PC-9 (cell line): ENCODE measurements around the gene RGS19. TPM values are rescaled to one million over a fixed set of nuclear protein-coding genes. Genes with fewer than 3 reads are reported as not detected.

ENCODE experiments used
- BruUV-seq: library from RNA; stranded (reverse); fragments of 400-500 nt; replicated peaks from 2 replicates; lab custom pipeline; 2021; lab: Mats Ljungman, UMichigan
- CTCF ChIA-PET: fragments of 300-600 bp; sonication (Branson Sonifier 250); formaldehyde crosslinking; loops from one replicate; lab custom pipeline; 2022; ENCODE audit warnings: antibody characterized with exemption; lab: Charles Lee
- POLR2A ChIA-PET: fragments of 300-600 bp; sonication (Branson Sonifier 250); formaldehyde crosslinking; loops from one replicate; lab custom pipeline; 2022; ENCODE audit warnings: antibody characterized with exemption; ENCODE audit not compliant: unreplicated experiment; lab: Charles Lee
- DNase-seq, 2 experiments: peaks; one replicate each; pipeline versions ENCODE4 v3.0.0 to v3.0.0-alpha.2; 2015 to 2022; ENCODE audit warnings: mixed read lengths in 1 of 2
- H2AFZ ChIP-seq: fragments of 200-600 bp; sonication (generic); 2 replicates; pipeline ENCODE4 v1.8.1; 2017; ENCODE audit warnings: antibody characterized with exemption
- H3F3A ChIP-seq: fragments of 200-600 bp; sonication (generic); 2 replicates; pipeline ENCODE4 v1.8.1; 2017; ENCODE audit warnings: antibody characterized with exemption, mild to moderate bottlenecking, low read depth; ENCODE audit not compliant: insufficient read depth
- H3K27ac ChIP-seq: fragments of 200-600 bp; sonication (generic); 2 replicates; pipeline ENCODE4 v1.6.1; 2016; ENCODE audit warnings: mixed run types
- H3K27me3 ChIP-seq: fragments of 200-600 bp; sonication (generic); 2 replicates; pipeline ENCODE4 v1.6.1; 2016; ENCODE audit warnings: low read depth, mixed run types; ENCODE audit not compliant: insufficient read depth
- H3K36me3 ChIP-seq: fragments of 200-600 bp; sonication (generic); 2 replicates; pipeline ENCODE4 v1.6.1; 2016; ENCODE audit warnings: low read depth, mixed run types
- H3K4me1 ChIP-seq: fragments of 200-600 bp; sonication (generic); replicated peaks from 2 replicates; pipeline ENCODE4 v1.6.1; 2016; ENCODE audit warnings: mixed run types; ENCODE audit not compliant: insufficient read depth
- H3K4me2 ChIP-seq: fragments of 200-600 bp; sonication (generic); 2 replicates; pipeline ENCODE4 v1.6.1; 2017; ENCODE audit warnings: mixed run types
- H3K4me3 ChIP-seq: fragments of 200-600 bp; sonication (generic); 2 replicates; pipeline ENCODE4 v1.6.1; 2016; ENCODE audit warnings: mixed run types
- H3K79me2 ChIP-seq: fragments of 200-600 bp; sonication (generic); 2 replicates; pipeline ENCODE4 v1.6.1; 2017; ENCODE audit warnings: low read depth, mixed run types
- H3K9me2 ChIP-seq: fragments of 200-600 bp; sonication (generic); 2 replicates; pipeline ENCODE4 v1.8.1; 2017; ENCODE audit warnings: mild to moderate bottlenecking; ENCODE audit not compliant: insufficient read depth
- H3K9me3 ChIP-seq: fragments of 200-600 bp; sonication (generic); 2 replicates; pipeline ENCODE4 v1.8.1; 2016; ENCODE audit warnings: low read depth; ENCODE audit not compliant: insufficient read depth
- H4K20me1 ChIP-seq: fragments of 200-600 bp; sonication (generic); 2 replicates; pipeline ENCODE4 v1.8.1; 2017; ENCODE audit not compliant: insufficient read depth
- CTCF ChIP-seq: fragments of 200-600 bp; sonication (generic); conservative IDR thresholded peaks from 2 replicates; pipeline ENCODE4 v1.6.1; 2017; ENCODE audit warnings: mixed run types, antibody characterized with exemption, mild to moderate bottlenecking, moderate library complexity
- EZH2 ChIP-seq: fragments of 200-600 bp; sonication (generic); IDR thresholded peaks from 2 replicates; pipeline ENCODE4 v1.8.0; 2017; ENCODE audit warnings: antibody characterized with exemption, low read depth
- intact Hi-C: fragments of 100-400 bp; cut with micrococcal nuclease; formaldehyde crosslinking; loops from one replicate; pipeline ENCODE4 v1.10.0; 2022; ENCODE audit not compliant: unreplicated experiment
- total RNA-seq: library from RNA; stranded (reverse); gene quantifications from 2 replicates; pipeline ENCODE4 v1.2.3, GENCODE V29; 2021

RGS19 gene
- total RNA-seq, 1 experiment from 2014 or later = 33.3 TPM

DNA sequence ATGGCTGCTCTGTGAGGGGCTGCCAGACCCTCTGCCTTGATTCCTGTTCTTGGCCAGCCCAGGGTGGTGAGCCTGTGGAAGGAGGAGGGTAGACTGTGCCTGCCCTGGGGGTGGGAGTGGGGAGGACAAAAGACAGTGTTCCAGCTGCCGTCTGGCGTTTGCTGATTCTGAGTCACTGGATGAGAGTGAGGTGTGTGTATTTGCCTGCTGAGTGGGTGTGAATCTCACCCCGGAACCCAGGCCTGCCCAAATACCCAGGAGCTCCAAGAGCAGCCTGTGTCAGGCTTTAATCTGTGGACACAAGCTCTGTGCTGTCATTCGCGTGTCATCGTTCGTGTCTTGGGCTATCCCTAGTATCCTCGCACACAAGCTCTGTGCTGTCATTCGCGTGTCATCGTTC is 7.5 kb upstream of the RGS19 start:
- Histone ChIP-seq H3K4me1 (no peaks in the 10 kb centered on the region), H3F3A (peaks cover 1% of the 10 kb centered on the region; the same call in 1 of the 2 replicates), H3K4me3 (no peak overlapping the region), H3K27me3 (peaks cover 55% of the 10 kb centered on the region), H2AFZ (no peak overlapping the region), H3K36me3 (no peaks in the 10 kb centered on the region), H3K4me2 (no peak overlapping the region), H4K20me1 (no peaks in the 10 kb centered on the region; the same call in none of the 2 replicates), H3K9me2 (no peaks in the 10 kb centered on the region), H3K79me2 (no peaks in the 10 kb centered on the region), H3K9me3 (no peaks in the 10 kb centered on the region), H3K27ac (no peak overlapping the region)
- ChIA-PET CTCF (no interaction called here), POLR2A (no interaction called here)
- DNase-seq = no peak
- intact Hi-C loops = no loop called here
- TF ChIP-seq EZH2 (no peak), CTCF (no peak)
- BruUV-seq = no TSS peak

DNA sequence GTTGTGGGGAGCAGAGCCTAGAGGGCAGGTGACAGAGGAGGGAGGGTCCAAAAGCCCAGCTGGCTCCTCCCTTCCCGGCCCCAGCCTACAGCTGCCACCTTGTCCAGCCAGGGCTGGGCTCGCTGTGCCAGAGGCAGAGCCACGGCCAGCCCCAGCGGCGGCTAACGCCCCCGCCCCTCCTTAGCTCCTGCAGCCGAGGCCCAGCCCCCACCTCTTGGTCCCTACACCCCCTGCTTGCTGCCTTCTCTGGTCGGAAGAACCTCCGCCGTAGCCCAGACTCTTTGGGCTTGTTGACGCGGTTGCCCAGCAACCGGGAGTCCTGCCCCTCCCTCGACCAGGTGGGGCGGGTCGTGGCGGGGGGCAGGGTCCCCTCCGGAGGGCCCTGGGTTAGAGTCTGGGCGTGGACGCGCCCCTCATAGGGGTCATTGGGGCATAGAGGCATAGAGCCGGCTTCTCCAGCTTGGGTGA is 5.4 kb upstream of the RGS19 start:
- Histone ChIP-seq H3K27me3 (peaks cover 48% of the 10 kb centered on the region), H3K36me3 (no peaks in the 10 kb centered on the region), H3K9me3 (no peaks in the 10 kb centered on the region), H3K27ac (no peak overlapping the region), H4K20me1 (no peaks in the 10 kb centered on the region; the same call in 1 of the 2 replicates), H2AFZ (no peak overlapping the region), H3K4me1 (no peaks in the 10 kb centered on the region), H3F3A (peaks cover 19% of the 10 kb centered on the region), H3K9me2 (no peaks in the 10 kb centered on the region), H3K4me2 (peak overlapping the region; percentile 35; the same call in 1 of the 2 replicates), H3K4me3 (no peak overlapping the region), H3K79me2 (no peaks in the 10 kb centered on the region)
- DNase-seq = no peak
- intact Hi-C loops = loop anchor here (5.0 kb wide), 1 partner anchor 38 kb away; no protein-coding TSS in a partner anchor
- no peak for TF ChIP-seq CTCF
- no peak for TF ChIP-seq EZH2
- POLR2A ChIA-PET = no interaction called here
- CTCF ChIA-PET = no interaction called here
- BruUV-seq = no TSS peak

DNA sequence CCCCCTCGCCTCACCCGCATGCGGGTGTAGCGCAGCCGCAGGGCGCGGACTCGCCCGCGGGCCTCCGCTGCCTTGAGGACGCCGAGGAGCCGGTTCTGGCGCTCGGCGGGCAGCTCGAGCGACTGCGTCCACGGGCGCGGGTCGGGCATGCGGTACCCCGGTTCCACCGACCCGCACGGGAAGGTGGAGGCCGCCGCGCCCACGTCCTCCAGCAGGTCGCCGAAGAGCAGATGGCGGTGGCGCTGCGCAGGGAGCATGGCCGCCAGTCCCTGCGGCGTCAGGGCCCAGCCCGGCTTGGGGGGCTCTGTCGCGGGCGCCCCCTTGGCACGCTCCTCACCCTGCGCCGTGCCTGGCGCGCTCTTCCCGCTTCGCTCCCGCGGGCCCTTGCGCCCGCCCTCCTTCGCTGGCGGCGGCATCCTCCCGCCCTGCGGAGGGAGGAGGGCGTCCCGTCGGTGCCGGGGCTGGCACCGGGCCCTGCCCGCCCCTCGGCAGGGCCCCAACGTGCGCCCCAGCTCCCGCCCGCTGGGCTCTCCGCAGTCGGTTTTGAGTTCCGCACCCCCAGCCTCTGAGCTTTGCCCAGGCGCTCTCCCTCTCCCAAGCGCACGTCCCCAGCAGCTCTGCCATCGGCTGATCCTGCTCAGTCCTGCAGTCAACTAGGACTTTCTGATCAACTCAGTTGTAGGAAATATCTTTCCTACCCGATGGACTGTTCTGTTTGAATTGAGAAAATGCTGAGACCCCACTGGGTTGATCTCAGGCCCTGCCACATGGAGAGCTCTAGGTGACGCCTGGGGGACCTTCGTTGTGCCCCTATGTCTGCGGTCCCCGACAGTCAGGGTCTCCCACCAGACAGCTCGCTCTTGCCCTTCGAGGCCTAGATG is 4.7 kb upstream of the RGS19 start, which contains the start of gene LKAAEAR1:
TSS of gene LKAAEAR1 (minus strand) at position 595 of the 881 bp plus-strand sequence. CDS start at position 416, 179 bp downstream.
- POLR2A ChIA-PET = no interaction called here
- no peak for TF ChIP-seq CTCF
- no peak for TF ChIP-seq EZH2
- no peaks in the 10 kb centered on the region; the same call in 1 of the 2 replicates for H4K20me1 ChIP-seq
- peaks cover 45% of the 10 kb centered on the region for H3K27me3 ChIP-seq
- H3K36me3 ChIP-seq = no peaks in the 10 kb centered on the region
- peak within 1 kb of the TSS; percentile 64 for H3K4me2 ChIP-seq
- no TSS peak for BruUV-seq
- H3K9me2 ChIP-seq = no peaks in the 10 kb centered on the region
- no peak within 1 kb of the TSS for H3K27ac ChIP-seq
- peak within 1 kb of the TSS; percentile 37; the same call in 1 of the 2 replicates for H3K4me3 ChIP-seq
- 0 out of 2 replicates have a peak, but pooled peaks cover under 1% of the 10 kb centered on the region for H3K4me1 ChIP-seq
- no peak within 1 kb of the TSS for H2AFZ ChIP-seq
- peaks cover 25% of the 10 kb centered on the region for H3F3A ChIP-seq
- H3K79me2 ChIP-seq = no peaks in the 10 kb centered on the region
- intact Hi-C loops = loop anchor here (5.0 kb wide), 1 partner anchor 38 kb away; no protein-coding TSS in a partner anchor
- CTCF ChIA-PET = interaction anchor here (0.7 to 1.0 kb wide), 2 partner anchors 46 to 212 kb away, joined by 3 read pairs; no protein-coding TSS in a partner anchor
- H3K9me3 ChIP-seq = no peaks in the 10 kb centered on the region
- DNase-seq = no peak
